Adrenal gland (tissue), 5 donors: ENCODE results near the gene ZNF384.

ENCODE experiments used
- POLR2A ChIP-seq, 2 donors: fragments of 450-650 bp; IDR thresholded peaks; one replicate each; pipeline ENCODE4 v1.6.1; 2017; ENCODE audit warnings: antibody characterized with exemption in 2 of 2, mild to moderate bottlenecking in 2 of 2, moderate library complexity in 1 of 2
- TF ChIP-seq, protein P1 (sequence below), 6 experiments: fragments of 450-650 bp in 4 of 6; fragments of 200-600 bp in 2 of 6; sonication (generic) in 1 of 6; IDR thresholded peaks; 1 replicate in 5 of 6; 2 replicates in 1 of 6; pipeline versions ENCODE4 v1.5.1 to v1.8.0; 2016 to 2021; ENCODE audit warnings: antibody characterized with exemption in 6 of 6, mild to moderate bottlenecking in 2 of 6, moderate library complexity in 1 of 6
- donor health status: DM: no; HTN: no; CAD: no.

DNA sequence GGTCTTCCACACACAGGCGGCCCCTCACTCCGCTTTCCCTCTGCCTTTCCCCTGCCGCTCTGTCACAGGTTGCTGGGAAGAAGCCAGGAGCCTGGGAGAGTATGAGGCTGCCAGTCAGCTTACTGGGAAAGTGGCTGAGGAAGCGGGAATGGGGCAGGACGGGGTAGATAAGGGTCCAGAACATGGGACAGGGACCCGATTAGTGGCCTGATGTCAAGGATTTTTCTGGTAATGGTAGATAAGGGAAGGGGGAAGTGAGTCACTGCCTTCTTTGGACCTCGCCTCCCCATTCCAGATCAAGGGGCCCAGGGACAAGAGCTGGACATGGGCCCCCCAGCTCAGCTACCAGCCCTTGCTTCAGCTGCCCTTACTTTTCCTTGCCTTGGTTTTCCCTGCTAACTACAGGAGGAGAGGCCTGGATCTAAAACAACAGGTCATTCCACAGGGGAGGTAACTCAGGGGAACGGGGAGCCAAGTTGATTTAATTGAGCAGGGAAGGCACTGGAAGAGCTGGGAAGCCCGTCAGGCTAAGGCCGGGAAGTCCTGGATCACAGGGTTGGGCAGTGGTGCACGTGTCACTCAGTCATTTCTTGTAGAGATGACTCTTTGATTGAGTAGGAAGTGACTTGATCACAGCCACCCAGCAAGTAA is 49.9 kb downstream of the ZNF384 start:
- TF ChIP-seq, protein P1, sequence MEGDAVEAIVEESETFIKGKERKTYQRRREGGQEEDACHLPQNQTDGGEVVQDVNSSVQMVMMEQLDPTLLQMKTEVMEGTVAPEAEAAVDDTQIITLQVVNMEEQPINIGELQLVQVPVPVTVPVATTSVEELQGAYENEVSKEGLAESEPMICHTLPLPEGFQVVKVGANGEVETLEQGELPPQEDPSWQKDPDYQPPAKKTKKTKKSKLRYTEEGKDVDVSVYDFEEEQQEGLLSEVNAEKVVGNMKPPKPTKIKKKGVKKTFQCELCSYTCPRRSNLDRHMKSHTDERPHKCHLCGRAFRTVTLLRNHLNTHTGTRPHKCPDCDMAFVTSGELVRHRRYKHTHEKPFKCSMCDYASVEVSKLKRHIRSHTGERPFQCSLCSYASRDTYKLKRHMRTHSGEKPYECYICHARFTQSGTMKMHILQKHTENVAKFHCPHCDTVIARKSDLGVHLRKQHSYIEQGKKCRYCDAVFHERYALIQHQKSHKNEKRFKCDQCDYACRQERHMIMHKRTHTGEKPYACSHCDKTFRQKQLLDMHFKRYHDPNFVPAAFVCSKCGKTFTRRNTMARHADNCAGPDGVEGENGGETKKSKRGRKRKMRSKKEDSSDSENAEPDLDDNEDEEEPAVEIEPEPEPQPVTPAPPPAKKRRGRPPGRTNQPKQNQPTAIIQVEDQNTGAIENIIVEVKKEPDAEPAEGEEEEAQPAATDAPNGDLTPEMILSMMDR (IDR thresholded peaks at IDR 0.05) = no peak
- no peak for TF ChIP-seq POLR2A (IDR thresholded peaks at IDR 0.05)
